K562 (cell line): ENCODE results near the gene PARD3B. TPM values are rescaled to one million over a fixed set of nuclear protein-coding genes. Genes with fewer than 3 reads are reported as not detected.

Experiments used
- ATAC-seq: fragments of 200-7000 bp; cut with Tn5 transposase; 3 replicates; pipeline ENCODE4 v1.9.1; 2020; ENCODE audit warnings: moderate library complexity
- BruUV-seq: library from RNA; stranded (reverse); fragments of 400-500 nt; replicated peaks from 2 replicates; lab custom pipeline; 2021; lab: Mats Ljungman, UMichigan
- CTCF ChIA-PET: fragments of 300-600 bp; formaldehyde crosslinking; extraction: SDS; loops from one replicate; lab custom pipeline; 2021; ENCODE audit warnings: low intra/inter-chr PET ratio; lab: Yijun Ruan, JAX
- POLR2A ChIA-PET: fragments of 300-600, 350-650 bp; sonication (Branson Sonifier 250); formaldehyde crosslinking; extraction: SDS; loops from one replicate; lab custom pipeline; 2021; ENCODE audit warnings: antibody characterized with exemption, inconsistent platforms; lab: Yijun Ruan, JAX
- DNase-seq, 4 experiments: peaks; one replicate each; pipeline versions ENCODE4 v3.0.0 to v3.0.0-alpha.2; 2011 to 2018; ENCODE audit warnings: low spot score in 3 of 4, mixed read lengths in 3 of 4; ENCODE audit errors: extremely low read depth in 1 of 4
- FAIRE-seq: peaks from 2 replicates; lab custom pipeline; 2011; peaks lifted over from hg19 to GRCh38; lab: Jason Lieb, UNC
- H2AFZ ChIP-seq: 2 replicates; pipeline ENCODE4 v1.6.0; 2011; ENCODE audit warnings: low read depth, low read length, control low read depth, inconsistent platforms
- H3K27ac ChIP-seq: fragments of 200-600 bp; 3 replicates; pipeline ENCODE4 v1.8.0; 2011; ENCODE audit warnings: low read depth, mild to moderate bottlenecking, control low read depth, inconsistent platforms, low read length, moderate library complexity, mixed read lengths; ENCODE audit errors: extremely low read depth
- H3K27me3 ChIP-seq, 2 experiments: fragments of 300-600 bp in 1 of 2; 2 replicates in 1 of 2; 3 replicates in 1 of 2; pipeline versions ENCODE4 v1.6.0 to v1.8.0; 2011; ENCODE audit warnings: inconsistent platforms in 2 of 2, low read length in 2 of 2, mild to moderate bottlenecking in 1 of 2, mixed read lengths in 1 of 2, moderate library complexity in 1 of 2; ENCODE audit not compliant: control insufficient read depth in 2 of 2, insufficient read depth in 2 of 2
- H3K36me3 ChIP-seq: fragments of 300-600 bp; 3 replicates; pipeline ENCODE4 v1.8.0; 2011; ENCODE audit warnings: mild to moderate bottlenecking, low read length, inconsistent platforms; ENCODE audit not compliant: control insufficient read depth, insufficient read depth
- H3K4me1 ChIP-seq, 2 experiments: fragments of 200-600 bp in 1 of 2; replicated peaks in 1 of 2; 2 replicates in 1 of 2; 3 replicates in 1 of 2; pipeline versions ENCODE4 v1.5.1 to v1.8.0; 2011; ENCODE audit warnings: inconsistent platforms in 2 of 2, low read length in 2 of 2, mild to moderate bottlenecking in 1 of 2, mixed read lengths in 1 of 2, moderate library complexity in 1 of 2; ENCODE audit not compliant: control insufficient read depth in 2 of 2, insufficient read depth in 2 of 2
- H3K4me2 ChIP-seq: 2 replicates; pipeline ENCODE4 v1.6.1; 2011; ENCODE audit warnings: low read length, control low read depth, inconsistent platforms, mixed read lengths; ENCODE audit not compliant: insufficient read depth
- H3K4me3 ChIP-seq: fragments of 200-600 bp; sonication (generic), shearing (Covaris generic); 2 replicates; pipeline ENCODE4 v1.5.1; 2016; ENCODE audit warnings: control low read depth, inconsistent platforms
- H3K79me2 ChIP-seq: fragments of 200-600 bp; 3 replicates; pipeline ENCODE4 v1.8.0; 2011; ENCODE audit warnings: low read length, inconsistent platforms; ENCODE audit not compliant: control insufficient read depth, insufficient read depth
- H3K9ac ChIP-seq, 2 experiments: 2 replicates each; pipeline versions ENCODE4 v1.6.0 to v1.6.1; 2011; ENCODE audit warnings: low read depth in 2 of 2, low read length in 2 of 2, control low read depth in 1 of 2, inconsistent platforms in 1 of 2, mild to moderate bottlenecking in 1 of 2, mixed read lengths in 1 of 2; ENCODE audit not compliant: insufficient read depth in 1 of 2
- H3K9me1 ChIP-seq: one replicate; pipeline ENCODE4 v1.6.0; 2011; ENCODE audit warnings: inconsistent platforms, mild to moderate bottlenecking, low read length, moderate library complexity; ENCODE audit not compliant: control insufficient read depth, insufficient read depth
- H3K9me3 ChIP-seq: replicated peaks from 2 replicates; pipeline ENCODE4 v1.5.1; 2011; ENCODE audit warnings: low read depth, low read length, inconsistent platforms; ENCODE audit not compliant: control insufficient read depth, insufficient read depth
- H4K20me1 ChIP-seq: replicated peaks from 2 replicates; pipeline ENCODE4 v1.6.1; 2011; ENCODE audit warnings: low read length, inconsistent platforms, mixed read lengths; ENCODE audit not compliant: control insufficient read depth, insufficient read depth
- BRF1 ChIP-seq: IDR thresholded peaks from 3 replicates; pipeline ENCODE4 v1.6.1; 2011; ENCODE audit warnings: borderline replicate concordance, mild to moderate bottlenecking; ENCODE audit not compliant: insufficient read length; ENCODE audit errors: extremely low read depth
- KDM5B ChIP-seq: fragments of 200-600 bp; sonication (generic); IDR thresholded peaks from 2 replicates; pipeline ENCODE4 v1.6.1; 2012; ENCODE audit warnings: low read depth, mild to moderate bottlenecking, moderate library complexity, low read length, control low read depth, inconsistent platforms; ENCODE audit not compliant: insufficient replicate concordance
- LARP7 ChIP-seq: fragments of 450-650 bp; IDR thresholded peaks from 2 replicates; pipeline ENCODE4 v1.6.1; 2016
- POLR3A ChIP-seq: IDR thresholded peaks from 2 replicates; pipeline ENCODE4 v1.6.1; 2011; ENCODE audit warnings: borderline replicate concordance, mild to moderate bottlenecking, moderate library complexity; ENCODE audit not compliant: insufficient read length, insufficient read depth; ENCODE audit errors: extremely low read depth
- SP1 ChIP-seq: sonication (generic); formaldehyde crosslinking; IDR thresholded peaks from 2 replicates; pipeline ENCODE4 v1.8.1; 2022; ENCODE audit warnings: mild to moderate bottlenecking, missing genetic modification reagents
- ZNF175 ChIP-seq: fragments of 200-800 bp; sonication (Bioruptor generic); IDR thresholded peaks from 2 replicates; pipeline ENCODE4 v1.6.1; 2016; ENCODE audit warnings: low read depth, mild to moderate bottlenecking, missing genetic modification characterization, missing compliant biosample characterization
- ZNF589 ChIP-seq: fragments of 200-800 bp; sonication (Bioruptor generic); IDR thresholded peaks from 2 replicates; pipeline ENCODE4 v1.6.1; 2016; ENCODE audit warnings: low read depth, missing genetic modification characterization, missing compliant biosample characterization
- WGBS: fragments of 100-300 bp; shearing (Covaris generic); methylation state at CpG from one replicate; pipeline ENCODE4 v1.1.6; 2016; ENCODE audit warnings: low coverage, mixed read lengths; ENCODE audit not compliant: insufficient coverage; ENCODE audit errors: missing lambda C conversion rate; 5-methylcytosine and 5-hydroxymethylcytosine counted together
- in situ Hi-C: fragments of 300-500 bp; cut with MboI; formaldehyde crosslinking; loops from 4 replicates; pipeline ENCODE4 v1.15.0; 2018; ENCODE audit warnings: inconsistent platforms, mixed read lengths
- intact Hi-C: fragments of 100-400 bp; cut with micrococcal nuclease; formaldehyde crosslinking; loops from 2 replicates; pipeline ENCODE4 v1.14.2; 2022
- polyA plus RNA-seq, 8 experiments: library from polyadenylated mRNA; depleted of rRNA in 4 of 8; stranded (reverse) in 5 of 8; unstranded in 3 of 8; fragments of >200 nt; fragmentation: Nextera tagmentation in 2 of 8; fragmentation: Illumina TruSeq in 1 of 8; extraction: Ambion mirVana in 2 of 8; extraction: Trizol in 1 of 8; gene quantifications; 2 replicates each; pipeline versions ENCODE4 v1.2.1 to v1.2.3, GENCODE V29; 2011 to 2014; ENCODE audit warnings: inconsistent platforms in 1 of 8, missing spikeins in 1 of 8
- total RNA-seq, 7 experiments: library from RNA; depleted of rRNA in 6 of 7; stranded (reverse); fragments of >200 nt in 6 of 7; fragmentation: Illumina TruSeq in 2 of 7; extraction: Trizol in 2 of 7; gene quantifications; 2 replicates each; pipeline versions ENCODE4 v1.2.1 to v1.2.3, GENCODE V29; 2011 to 2021; ENCODE audit warnings: low replicate concordance in 1 of 7

Gene PARD3B
- total and polyA plus RNA-seq, 9 of the 15 experiments (the other 6 are each of a cell fraction or from before 2014, with no cell fraction given) = 0.15 to 3.0 (median 1.1) TPM

GRCh38 chr2:205216580-205216979 is 671.3 kb downstream of the PARD3B start:
- Histone ChIP-seq H3K4me2 (no peak overlapping the region), H3K9me1 (no peaks in the 10 kb centered on the region), H3K9me3 (no peaks in the 10 kb centered on the region), H3K9ac (no peak overlapping the region), H3K36me3 (no peaks in the 10 kb centered on the region), H3K4me3 (no peak overlapping the region), H4K20me1 (no peaks in the 10 kb centered on the region), H2AFZ (no peak overlapping the region), H3K4me1 (no peaks in the 10 kb centered on the region), H3K27ac (no peak overlapping the region; the same call in 2 of the 3 replicates), H3K27me3 (no peaks in the 10 kb centered on the region), H3K79me2 (no peaks in the 10 kb centered on the region)
- BruUV-seq = no TSS peak
- FAIRE-seq (no peak), ATAC-seq (no peak), DNase-seq (no peak)
- ChIA-PET POLR2A (no interaction called here), CTCF (no interaction called here)
- WGBS = 24% methylated on average over 5 of the region's 5 CpGs
- intact Hi-C loops (no loop called here), in situ Hi-C loops (no loop called here)
- TF ChIP-seq BRF1 (no peak), ZNF175 (CRISPR knock-in tag) (peak; percentile 86), LARP7 (no peak), KDM5B (no peak)

DNA sequence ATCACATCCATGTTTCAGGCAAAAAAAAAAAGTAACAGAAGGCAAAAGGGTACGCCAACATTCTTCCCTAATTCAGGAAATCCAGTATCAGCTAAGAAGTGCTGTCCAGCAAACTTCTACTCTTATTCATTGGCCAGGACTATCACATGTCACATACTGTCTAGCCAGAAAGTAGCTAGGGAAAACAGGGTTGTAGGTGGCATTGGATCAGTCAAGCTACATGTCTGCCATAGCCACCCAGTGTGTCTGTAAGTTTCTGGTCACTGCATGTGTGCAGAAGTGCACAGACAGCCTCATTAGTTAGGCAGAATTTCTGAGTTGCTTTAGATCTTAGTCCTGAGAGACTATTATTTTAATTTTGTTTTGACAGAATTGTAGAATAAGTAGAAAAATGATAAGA is 671.7 kb downstream of the PARD3B start:
- WGBS = 83% methylated on average over 1 of the region's 1 CpG

More for the DNA sequence above, 671.7 kb downstream of the PARD3B start:
- Histone ChIP-seq H3K27me3 (no peaks in the 10 kb centered on the region), H3K4me3 (no peak overlapping the region), H3K79me2 (no peaks in the 10 kb centered on the region), H3K27ac (no peak overlapping the region), H3K9me3 (no peaks in the 10 kb centered on the region), H3K4me2 (no peak overlapping the region), H4K20me1 (no peaks in the 10 kb centered on the region), H3K4me1 (no peaks in the 10 kb centered on the region), H2AFZ (no peak overlapping the region), H3K9me1 (no peaks in the 10 kb centered on the region), H3K36me3 (no peaks in the 10 kb centered on the region), H3K9ac (no peak overlapping the region)
- TF ChIP-seq POLR3A (no peak), ZNF589 (CRISPR knock-in tag) (0 out of 2 replicates have a peak, but pooled peaks have one; percentile 5), SP1 (CRISPR knock-in tag) (no peak)
- intact Hi-C loops (no loop called here), in situ Hi-C loops (no loop called here)
- ChIA-PET CTCF (no interaction called here), POLR2A (no interaction called here)
- ATAC-seq (no peak), FAIRE-seq (no peak), DNase-seq (no peak)
- BruUV-seq = no TSS peak
